K562 (cell line): Measurements from ENCODE around the gene MRPL19. TPM values are rescaled to one million over a fixed set of nuclear protein-coding genes. Genes with fewer than 3 reads are reported as not detected.

Source experiments
- ASH1L ChIP-seq: fragments of 450-650 bp; IDR thresholded peaks from 2 replicates; pipeline ENCODE4 v1.6.1; 2018; ENCODE audit warnings: borderline replicate concordance, mild to moderate bottlenecking, low read depth; ENCODE audit not compliant: partially characterized antibody
- BHLHE40 ChIP-seq: IDR thresholded peaks from 2 replicates; pipeline ENCODE4 v1.6.1; 2011; ENCODE audit warnings: low read length, improper control_type of control experiment
- HCFC1 ChIP-seq: IDR thresholded peaks from 2 replicates; pipeline ENCODE4 v1.6.1; 2012; ENCODE audit warnings: low read depth, low read length, improper control_type of control experiment
- KDM5B ChIP-seq: fragments of 200-600 bp; sonication (generic); IDR thresholded peaks from 2 replicates; pipeline ENCODE4 v1.6.1; 2012; ENCODE audit warnings: low read depth, mild to moderate bottlenecking, moderate library complexity, low read length, control low read depth, inconsistent platforms; ENCODE audit not compliant: insufficient replicate concordance
- MXI1 ChIP-seq: IDR thresholded peaks from 2 replicates; pipeline ENCODE4 v1.6.1; 2011; ENCODE audit warnings: low read depth, mild to moderate bottlenecking, improper control_type of control experiment, low read length
- MYBL2 ChIP-seq, 2 experiments: fragments of 450-650 bp in 1 of 2; sonication (generic) in 1 of 2; formaldehyde crosslinking in 1 of 2; IDR thresholded peaks; 2 replicates each; pipeline versions ENCODE4 v1.6.1 to v1.8.1; 2017 to 2022; ENCODE audit warnings: borderline replicate concordance in 1 of 2, inconsistent platforms in 1 of 2, low read depth in 1 of 2, mild to moderate bottlenecking in 1 of 2, missing genetic modification reagents in 1 of 2, moderate library complexity in 1 of 2
- PHB2 ChIP-seq: fragments of 450-650 bp; IDR thresholded peaks from 2 replicates; pipeline ENCODE4 v1.6.1; 2017; ENCODE audit warnings: low read depth
- PHF20 ChIP-seq: fragments of 450-650 bp; IDR thresholded peaks from 2 replicates; pipeline ENCODE4 v1.6.1; 2018; ENCODE audit not compliant: partially characterized antibody
- POU5F1 ChIP-seq: fragments of 150-350 bp; IDR thresholded peaks from 2 replicates; pipeline ENCODE4 v1.6.1; 2014; ENCODE audit warnings: borderline replicate concordance, low read length, low read depth, mild to moderate bottlenecking; ENCODE audit not compliant: partially characterized antibody
- RB1 ChIP-seq: fragments of 450-650 bp; IDR thresholded peaks from 2 replicates; pipeline ENCODE4 v1.6.1; 2017; ENCODE audit warnings: low read depth, mild to moderate bottlenecking
- STAG1 ChIP-seq: sonication (generic); formaldehyde crosslinking; IDR thresholded peaks from 2 replicates; pipeline ENCODE4 v1.5.0; 2020; ENCODE audit warnings: missing genetic modification reagents, borderline replicate concordance
- TCF3 ChIP-seq: sonication (generic); formaldehyde crosslinking; IDR thresholded peaks from 2 replicates; pipeline ENCODE4 v1.4.0; 2020; ENCODE audit warnings: mild to moderate bottlenecking, missing genetic modification reagents
- polyA plus RNA-seq, 8 experiments: library from polyadenylated mRNA; depleted of rRNA in 4 of 8; stranded (reverse) in 5 of 8; unstranded in 3 of 8; fragments of >200 nt; fragmentation: Nextera tagmentation in 2 of 8; fragmentation: Illumina TruSeq in 1 of 8; extraction: Ambion mirVana in 2 of 8; extraction: Trizol in 1 of 8; gene quantifications; 2 replicates each; pipeline versions ENCODE4 v1.2.1 to v1.2.3, GENCODE V29; 2011 to 2014; ENCODE audit warnings: inconsistent platforms in 1 of 8, missing spikeins in 1 of 8
- total RNA-seq, 7 experiments: library from RNA; depleted of rRNA in 6 of 7; stranded (reverse); fragments of >200 nt in 6 of 7; fragmentation: Illumina TruSeq in 2 of 7; extraction: Trizol in 2 of 7; gene quantifications; 2 replicates each; pipeline versions ENCODE4 v1.2.1 to v1.2.3, GENCODE V29; 2011 to 2021; ENCODE audit warnings: low replicate concordance in 1 of 7
- TF ChIP-seq, protein P1 (sequence below): sonication (generic); formaldehyde crosslinking; IDR thresholded peaks from 2 replicates; pipeline ENCODE4 v1.8.0; 2023; ENCODE audit warnings: mild to moderate bottlenecking, missing genetic modification reagents
- TF ChIP-seq, protein P2 (sequence below): sonication (generic); formaldehyde crosslinking; IDR thresholded peaks from 2 replicates; pipeline ENCODE4 v1.8.0; 2022; ENCODE audit warnings: mild to moderate bottlenecking, low read depth, missing genetic modification reagents
- TF ChIP-seq, protein P3 (sequence below), 2 experiments: IDR thresholded peaks; 2 replicates each; pipeline ENCODE4 v1.6.1; 2012; ENCODE audit warnings: improper control_type of control experiment in 2 of 2, low read depth in 2 of 2, low read length in 2 of 2, borderline replicate concordance in 1 of 2
- TF ChIP-seq, protein P4 (sequence below), 2 experiments: IDR thresholded peaks; 2 replicates each; pipeline ENCODE4 v1.6.1; 2011; ENCODE audit warnings: borderline replicate concordance in 1 of 2, control low read depth in 1 of 2, low read depth in 1 of 2, low read length in 1 of 2, mild to moderate bottlenecking in 1 of 2, mixed read lengths in 1 of 2, moderate library complexity in 1 of 2; ENCODE audit not compliant: insufficient read depth in 1 of 2, insufficient read length in 1 of 2, poor library complexity in 1 of 2, severe bottlenecking in 1 of 2; ENCODE audit errors: extremely low read depth in 1 of 2

The MRPL19 gene
- total and polyA plus RNA-seq, 9 of the 15 experiments (the other 6 are each of a cell fraction or from before 2014, with no cell fraction given): 9.7 to 65.9 (median 56.1) TPM

DNA sequence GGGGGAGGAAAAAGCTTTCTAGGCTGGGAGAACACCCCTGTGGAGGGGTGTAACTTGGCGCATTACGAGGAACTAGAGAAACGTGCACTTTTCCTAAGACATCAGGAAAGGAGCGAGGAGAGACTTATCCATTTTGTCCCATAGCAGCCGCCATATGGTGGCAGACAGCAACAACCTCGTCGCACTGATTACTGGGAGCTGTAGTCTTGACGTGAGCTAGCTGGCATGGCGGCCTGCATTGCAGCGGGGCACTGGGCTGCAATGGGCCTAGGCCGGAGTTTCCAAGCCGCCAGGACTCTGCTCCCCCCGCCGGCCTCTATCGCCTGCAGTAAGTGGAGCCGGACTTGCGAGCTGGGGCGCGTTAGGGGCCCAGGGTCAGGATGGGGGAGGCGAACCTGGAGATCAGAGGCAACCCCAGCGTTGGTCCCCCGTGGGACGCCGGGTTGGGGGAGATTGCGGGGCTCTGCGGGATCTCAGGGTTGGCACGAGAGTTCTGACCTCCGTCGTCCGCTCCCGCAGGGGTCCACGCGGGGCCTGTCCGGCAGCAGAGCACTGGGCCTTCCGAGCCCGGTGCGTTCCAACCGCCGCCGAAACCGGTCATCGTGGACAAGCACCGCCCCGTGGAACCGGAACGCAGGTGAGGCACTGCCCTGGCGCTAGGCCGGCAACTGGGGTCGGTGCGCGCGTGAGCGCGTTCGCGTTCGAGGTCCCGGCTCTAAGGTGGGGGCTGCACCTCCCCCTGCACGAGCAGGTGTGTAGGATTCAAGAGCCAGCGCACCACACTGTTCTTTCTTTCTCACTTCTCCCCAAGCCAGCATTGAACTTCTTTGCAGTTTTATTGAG lies at the start of gene MRPL19 (continued):
- TF ChIP-seq, protein P1, sequence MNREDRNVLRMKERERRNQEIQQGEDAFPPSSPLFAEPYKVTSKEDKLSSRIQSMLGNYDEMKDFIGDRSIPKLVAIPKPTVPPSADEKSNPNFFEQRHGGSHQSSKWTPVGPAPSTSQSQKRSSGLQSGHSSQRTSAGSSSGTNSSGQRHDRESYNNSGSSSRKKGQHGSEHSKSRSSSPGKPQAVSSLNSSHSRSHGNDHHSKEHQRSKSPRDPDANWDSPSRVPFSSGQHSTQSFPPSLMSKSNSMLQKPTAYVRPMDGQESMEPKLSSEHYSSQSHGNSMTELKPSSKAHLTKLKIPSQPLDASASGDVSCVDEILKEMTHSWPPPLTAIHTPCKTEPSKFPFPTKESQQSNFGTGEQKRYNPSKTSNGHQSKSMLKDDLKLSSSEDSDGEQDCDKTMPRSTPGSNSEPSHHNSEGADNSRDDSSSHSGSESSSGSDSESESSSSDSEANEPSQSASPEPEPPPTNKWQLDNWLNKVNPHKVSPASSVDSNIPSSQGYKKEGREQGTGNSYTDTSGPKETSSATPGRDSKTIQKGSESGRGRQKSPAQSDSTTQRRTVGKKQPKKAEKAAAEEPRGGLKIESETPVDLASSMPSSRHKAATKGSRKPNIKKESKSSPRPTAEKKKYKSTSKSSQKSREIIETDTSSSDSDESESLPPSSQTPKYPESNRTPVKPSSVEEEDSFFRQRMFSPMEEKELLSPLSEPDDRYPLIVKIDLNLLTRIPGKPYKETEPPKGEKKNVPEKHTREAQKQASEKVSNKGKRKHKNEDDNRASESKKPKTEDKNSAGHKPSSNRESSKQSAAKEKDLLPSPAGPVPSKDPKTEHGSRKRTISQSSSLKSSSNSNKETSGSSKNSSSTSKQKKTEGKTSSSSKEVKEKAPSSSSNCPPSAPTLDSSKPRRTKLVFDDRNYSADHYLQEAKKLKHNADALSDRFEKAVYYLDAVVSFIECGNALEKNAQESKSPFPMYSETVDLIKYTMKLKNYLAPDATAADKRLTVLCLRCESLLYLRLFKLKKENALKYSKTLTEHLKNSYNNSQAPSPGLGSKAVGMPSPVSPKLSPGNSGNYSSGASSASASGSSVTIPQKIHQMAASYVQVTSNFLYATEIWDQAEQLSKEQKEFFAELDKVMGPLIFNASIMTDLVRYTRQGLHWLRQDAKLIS (CRISPR knock-in tag): 0 out of 2 replicates have a peak, but pooled peaks have one; percentile 42
- 0 out of 2 replicates have a peak, but pooled peaks have one; percentile 24 for TF ChIP-seq MXI1
- peak; percentile 20 for TF ChIP-seq KDM5B
- peak; percentile 56; the same call in 1 of the 2 replicates for TF ChIP-seq BHLHE40
- peak; percentile 78 for TF ChIP-seq PHF20
- TF ChIP-seq, protein P2, sequence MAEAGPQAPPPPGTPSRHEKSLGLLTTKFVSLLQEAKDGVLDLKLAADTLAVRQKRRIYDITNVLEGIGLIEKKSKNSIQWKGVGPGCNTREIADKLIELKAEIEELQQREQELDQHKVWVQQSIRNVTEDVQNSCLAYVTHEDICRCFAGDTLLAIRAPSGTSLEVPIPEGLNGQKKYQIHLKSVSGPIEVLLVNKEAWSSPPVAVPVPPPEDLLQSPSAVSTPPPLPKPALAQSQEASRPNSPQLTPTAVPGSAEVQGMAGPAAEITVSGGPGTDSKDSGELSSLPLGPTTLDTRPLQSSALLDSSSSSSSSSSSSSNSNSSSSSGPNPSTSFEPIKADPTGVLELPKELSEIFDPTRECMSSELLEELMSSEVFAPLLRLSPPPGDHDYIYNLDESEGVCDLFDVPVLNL (CRISPR knock-in tag): no peak
- TF ChIP-seq TCF3: no peak
- no peak for TF ChIP-seq STAG1 (CRISPR knock-in tag)
- no peak for TF ChIP-seq ASH1L
- TF ChIP-seq HCFC1: peak; percentile 95
- TF ChIP-seq POU5F1: peak; percentile 95
- no peak for TF ChIP-seq MYBL2 (IDR thresholded peaks at IDR 0.05; ENCODE audit: low read depth)
- no peak for TF ChIP-seq MYBL2 (CRISPR knock-in tag; IDR thresholded peaks at IDR 0.05; ENCODE audit: borderline replicate concordance)
- TF ChIP-seq, protein P3, sequence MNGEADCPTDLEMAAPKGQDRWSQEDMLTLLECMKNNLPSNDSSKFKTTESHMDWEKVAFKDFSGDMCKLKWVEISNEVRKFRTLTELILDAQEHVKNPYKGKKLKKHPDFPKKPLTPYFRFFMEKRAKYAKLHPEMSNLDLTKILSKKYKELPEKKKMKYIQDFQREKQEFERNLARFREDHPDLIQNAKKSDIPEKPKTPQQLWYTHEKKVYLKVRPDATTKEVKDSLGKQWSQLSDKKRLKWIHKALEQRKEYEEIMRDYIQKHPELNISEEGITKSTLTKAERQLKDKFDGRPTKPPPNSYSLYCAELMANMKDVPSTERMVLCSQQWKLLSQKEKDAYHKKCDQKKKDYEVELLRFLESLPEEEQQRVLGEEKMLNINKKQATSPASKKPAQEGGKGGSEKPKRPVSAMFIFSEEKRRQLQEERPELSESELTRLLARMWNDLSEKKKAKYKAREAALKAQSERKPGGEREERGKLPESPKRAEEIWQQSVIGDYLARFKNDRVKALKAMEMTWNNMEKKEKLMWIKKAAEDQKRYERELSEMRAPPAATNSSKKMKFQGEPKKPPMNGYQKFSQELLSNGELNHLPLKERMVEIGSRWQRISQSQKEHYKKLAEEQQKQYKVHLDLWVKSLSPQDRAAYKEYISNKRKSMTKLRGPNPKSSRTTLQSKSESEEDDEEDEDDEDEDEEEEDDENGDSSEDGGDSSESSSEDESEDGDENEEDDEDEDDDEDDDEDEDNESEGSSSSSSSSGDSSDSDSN (IDR thresholded peaks at IDR 0.05; ENCODE audit: borderline replicate concordance in 1 of 2, low read depth in 2 of 2, low read length in 2 of 2): 0 out of 4 replicates have a peak, but pooled peaks of 1 of the 2 experiments have one; percentile 29
- TF ChIP-seq RB1: 0 out of 2 replicates have a peak, but pooled peaks have one; percentile 17
- no peak for TF ChIP-seq PHB2
- TF ChIP-seq, protein P4, sequence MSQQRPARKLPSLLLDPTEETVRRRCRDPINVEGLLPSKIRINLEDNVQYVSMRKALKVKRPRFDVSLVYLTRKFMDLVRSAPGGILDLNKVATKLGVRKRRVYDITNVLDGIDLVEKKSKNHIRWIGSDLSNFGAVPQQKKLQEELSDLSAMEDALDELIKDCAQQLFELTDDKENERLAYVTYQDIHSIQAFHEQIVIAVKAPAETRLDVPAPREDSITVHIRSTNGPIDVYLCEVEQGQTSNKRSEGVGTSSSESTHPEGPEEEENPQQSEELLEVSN (IDR thresholded peaks at IDR 0.05; ENCODE audit: borderline replicate concordance in 1 of 2, extremely low read depth in 1 of 2, insufficient read depth in 1 of 2, insufficient read length in 1 of 2, low read depth in 1 of 2, low read length in 1 of 2, poor library complexity in 1 of 2, severe bottlenecking in 1 of 2): peak; percentile 37 to 67
